Dendritic cell treated with granulocyte-macrophage colony-stimulating factor and Interleukin-4, amounts not matched to agents 40 ng/mL and 50 ng/mL, for 4 days (primary cell): ENCODE results near the gene PPP3CA.

ENCODE experiments used
- H3K27ac Mint-ChIP-seq: one replicate; pipeline ENCODE4 v1.8.0; 2022; ENCODE audit warnings: mild to moderate bottlenecking, mixed read lengths
- H3K27me3 Mint-ChIP-seq: one replicate; pipeline ENCODE4 v1.8.0; 2022; ENCODE audit warnings: mild to moderate bottlenecking, mixed read lengths
- H3K36me3 Mint-ChIP-seq: one replicate; pipeline ENCODE4 v1.8.0; 2022; ENCODE audit warnings: low read depth, mixed read lengths
- H3K4me1 Mint-ChIP-seq: one replicate; pipeline ENCODE4 v1.8.0; 2022; ENCODE audit warnings: low read depth, mixed read lengths
- H3K4me3 Mint-ChIP-seq: one replicate; pipeline ENCODE4 v1.8.0; 2022; ENCODE audit warnings: mild to moderate bottlenecking, moderate library complexity, mixed read lengths
- H3K9me3 Mint-ChIP-seq: one replicate; pipeline ENCODE4 v1.8.0; 2022; ENCODE audit warnings: mixed read lengths
- intact Hi-C: fragments of 100-400 bp; cut with micrococcal nuclease; formaldehyde crosslinking; loops from one replicate; pipeline ENCODE4 v1.15.0; 2022

The PPP3CA gene

DNA sequence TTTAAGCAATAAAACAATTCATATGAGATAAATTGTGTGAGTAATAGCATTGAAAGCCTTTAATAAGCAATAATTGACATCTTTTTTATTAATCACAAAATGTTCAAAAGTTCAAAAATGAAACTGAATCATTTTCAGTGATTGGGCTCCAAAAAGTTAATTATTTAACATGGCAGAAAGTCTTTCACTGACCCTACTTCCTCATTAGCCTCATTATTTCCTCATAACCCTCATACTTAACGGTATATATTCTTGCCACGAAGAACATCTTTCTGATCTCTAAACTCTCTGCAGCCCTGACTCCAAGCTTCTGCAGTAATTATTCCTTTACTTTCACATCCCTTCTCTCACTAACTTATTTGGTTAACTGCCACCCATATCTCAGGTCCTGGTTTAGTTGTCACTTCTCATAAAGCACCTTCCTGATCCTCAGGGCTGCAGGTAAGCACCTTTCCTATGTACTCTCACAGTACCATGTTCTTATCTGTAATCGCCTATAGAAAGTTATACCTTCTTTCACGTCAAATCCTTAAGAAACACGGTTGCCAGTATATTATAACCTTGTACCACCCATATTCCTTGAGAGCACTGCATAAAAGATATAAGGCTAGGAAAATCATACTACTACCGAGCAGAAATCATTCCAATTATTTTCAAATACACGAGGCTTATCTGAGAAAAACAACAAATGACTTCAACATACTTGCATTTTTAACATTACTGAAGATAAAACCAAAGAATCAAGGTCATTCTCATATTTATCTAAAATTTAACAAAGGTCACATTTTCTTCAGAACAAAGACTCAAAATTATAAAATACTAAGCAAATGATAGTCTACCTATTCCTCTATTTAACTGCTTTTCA is 72.2 kb downstream of the PPP3CA start:
- H3K27ac Mint-ChIP-seq, result no peak overlapping the region
- intact Hi-C loops, result loop anchor here (5.0 kb wide), 1 partner anchor 72 kb away; the partner anchor contains the start of gene PPP3CA
- H3K4me1 Mint-ChIP-seq, result peaks cover 31% of the 10 kb centered on the region

DNA sequence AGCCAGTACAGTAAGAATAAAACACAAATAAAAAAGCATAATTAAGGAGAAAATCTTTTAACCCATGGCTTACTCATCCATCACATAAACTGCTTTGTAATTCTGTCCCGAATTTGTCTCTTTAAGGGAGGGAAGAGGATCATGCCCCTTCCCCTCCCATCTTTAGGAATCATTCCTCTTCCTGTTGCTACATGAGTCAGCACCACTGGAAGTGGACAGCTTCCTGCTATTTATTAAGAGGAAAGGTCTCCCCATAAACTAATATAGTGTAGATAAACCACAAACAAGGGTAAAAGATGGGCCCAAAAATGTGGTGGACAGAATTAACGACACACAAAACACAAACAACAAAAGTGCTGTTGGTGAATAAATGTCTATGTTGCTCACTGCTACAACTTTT is 75.8 kb downstream of the PPP3CA start:
- Mint-ChIP-seq H3K9me3 (no peaks in the 10 kb centered on the region), H3K27me3 (no peaks in the 10 kb centered on the region), H3K27ac (no peak overlapping the region), H3K36me3 (no peaks in the 10 kb centered on the region), H3K4me1 (peaks cover 11% of the 10 kb centered on the region), H3K4me3 (no peak overlapping the region)
- intact Hi-C loops, result no loop called here

More for the DNA sequence above, 72.2 kb downstream of the PPP3CA start:
- Mint-ChIP-seq H3K4me3 (no peak overlapping the region), H3K36me3 (no peaks in the 10 kb centered on the region), H3K9me3 (no peaks in the 10 kb centered on the region), H3K27me3 (no peaks in the 10 kb centered on the region)

DNA sequence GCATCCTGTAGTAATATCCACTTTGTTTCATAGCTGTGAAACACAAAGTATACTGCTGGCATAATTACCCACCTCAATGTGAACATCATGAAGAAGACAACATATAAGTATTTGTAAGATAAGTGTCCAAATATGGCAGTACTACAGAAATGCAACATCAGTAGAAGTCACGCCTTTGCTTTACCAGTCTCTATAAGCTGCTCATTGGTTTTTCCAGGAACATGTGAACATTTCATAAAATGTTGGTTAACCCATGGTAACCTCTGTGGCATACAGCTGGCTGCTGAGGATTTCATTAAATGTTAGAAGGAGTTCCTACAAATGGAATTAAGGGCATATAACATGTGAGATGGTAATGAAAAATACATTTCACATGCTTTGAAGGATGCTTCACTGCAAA is 77.6 kb downstream of the PPP3CA start:
- H3K9me3 Mint-ChIP-seq, result no peaks in the 10 kb centered on the region
- H3K4me1 Mint-ChIP-seq, result peaks cover 6% of the 10 kb centered on the region
- no peaks in the 10 kb centered on the region for H3K27me3 Mint-ChIP-seq
- H3K4me3 Mint-ChIP-seq, result no peak overlapping the region
- intact Hi-C loops, result no loop called here
- no peaks in the 10 kb centered on the region for H3K36me3 Mint-ChIP-seq
- H3K27ac Mint-ChIP-seq, result no peak overlapping the region

DNA sequence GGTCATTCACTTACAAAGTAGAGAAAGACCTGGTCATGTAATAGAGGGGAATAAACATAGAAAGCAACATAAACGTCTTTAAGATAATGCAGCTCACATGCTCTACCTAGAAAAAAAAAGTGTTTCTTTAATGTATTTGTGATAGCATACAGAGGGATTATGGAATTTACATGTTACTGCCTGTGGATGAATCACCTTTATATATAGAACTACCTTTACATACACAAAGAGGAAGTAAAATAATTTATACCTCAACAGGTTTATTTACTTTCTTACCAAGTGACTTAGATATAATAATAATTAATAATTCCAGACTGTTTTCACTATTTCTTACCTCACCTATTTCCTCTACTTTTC is 81.5 kb downstream of the PPP3CA start:
- H3K36me3 Mint-ChIP-seq, result no peaks in the 10 kb centered on the region
- H3K27me3 Mint-ChIP-seq, result no peaks in the 10 kb centered on the region
- H3K9me3 Mint-ChIP-seq, result no peaks in the 10 kb centered on the region
- H3K4me3 Mint-ChIP-seq, result no peak overlapping the region
- no peak overlapping the region for H3K27ac Mint-ChIP-seq
- intact Hi-C loops, result no loop called here
- peaks cover 8% of the 10 kb centered on the region for H3K4me1 Mint-ChIP-seq

DNA sequence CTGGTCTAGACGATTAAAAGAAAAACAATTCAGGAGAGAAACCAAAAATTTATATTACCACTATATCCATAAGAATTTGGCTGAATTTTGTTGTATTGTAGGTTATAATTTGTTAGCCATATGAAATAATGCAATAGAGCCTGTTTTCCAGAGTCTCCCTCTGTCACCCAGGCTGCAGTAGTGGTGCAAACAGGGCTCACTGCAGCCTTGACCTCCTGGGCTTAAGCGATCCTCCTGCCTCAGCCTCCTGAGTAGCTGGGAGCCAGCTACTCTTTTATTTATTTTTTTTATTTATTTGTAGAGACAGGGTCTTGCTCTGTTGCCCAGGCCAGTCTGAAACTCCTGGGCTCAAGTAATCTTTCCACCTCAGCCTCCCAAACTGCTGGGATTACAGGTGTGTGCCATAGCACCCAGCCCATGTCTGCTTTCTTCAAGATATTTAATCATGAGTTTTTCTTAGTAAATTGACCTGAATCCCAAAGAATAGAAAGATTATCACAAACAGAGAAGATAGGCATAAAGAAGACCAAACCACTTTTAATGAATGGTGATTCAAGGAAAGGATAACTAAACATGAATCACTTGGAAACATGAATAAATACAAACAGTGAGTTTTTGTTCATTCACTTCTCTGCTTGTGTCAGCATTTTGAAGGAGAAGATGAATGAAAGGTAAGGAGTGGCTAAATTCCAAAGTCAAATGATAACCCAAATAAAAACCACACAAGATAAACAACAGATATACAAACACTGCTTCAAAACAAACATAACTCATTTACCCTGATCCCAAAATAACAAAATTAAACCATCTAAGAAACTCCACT is 82.1 kb downstream of the PPP3CA start:
- Mint-ChIP-seq H3K9me3 (no peaks in the 10 kb centered on the region), H3K4me3 (no peak overlapping the region), H3K4me1 (peaks cover 13% of the 10 kb centered on the region), H3K36me3 (no peaks in the 10 kb centered on the region), H3K27me3 (no peaks in the 10 kb centered on the region), H3K27ac (no peak overlapping the region)
- intact Hi-C loops, result no loop called here

DNA sequence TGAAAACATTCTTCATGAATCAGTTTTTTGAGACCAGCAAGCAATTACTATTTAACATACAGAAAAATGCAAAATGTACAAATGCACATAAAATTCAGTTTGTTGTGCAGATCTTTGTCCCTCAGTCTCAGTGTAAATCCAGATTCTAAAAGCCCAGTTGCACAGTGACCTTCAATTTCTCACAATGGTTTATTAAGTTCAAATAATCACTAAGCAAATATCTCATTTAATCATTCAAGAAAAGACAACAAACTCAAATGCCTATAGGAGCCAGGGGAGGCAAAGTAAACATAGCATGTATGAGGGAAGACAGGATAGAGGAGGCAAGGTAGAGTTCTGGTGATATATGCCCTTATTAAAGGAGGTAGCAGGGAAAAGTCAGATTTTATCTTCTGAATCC is 82.8 kb downstream of the PPP3CA start:
- H3K36me3 Mint-ChIP-seq, result no peaks in the 10 kb centered on the region
- no peaks in the 10 kb centered on the region for H3K27me3 Mint-ChIP-seq
- intact Hi-C loops, result no loop called here
- H3K9me3 Mint-ChIP-seq, result no peaks in the 10 kb centered on the region
- no peak overlapping the region for H3K27ac Mint-ChIP-seq
- H3K4me3 Mint-ChIP-seq, result no peak overlapping the region
- peaks cover 18% of the 10 kb centered on the region for H3K4me1 Mint-ChIP-seq

DNA sequence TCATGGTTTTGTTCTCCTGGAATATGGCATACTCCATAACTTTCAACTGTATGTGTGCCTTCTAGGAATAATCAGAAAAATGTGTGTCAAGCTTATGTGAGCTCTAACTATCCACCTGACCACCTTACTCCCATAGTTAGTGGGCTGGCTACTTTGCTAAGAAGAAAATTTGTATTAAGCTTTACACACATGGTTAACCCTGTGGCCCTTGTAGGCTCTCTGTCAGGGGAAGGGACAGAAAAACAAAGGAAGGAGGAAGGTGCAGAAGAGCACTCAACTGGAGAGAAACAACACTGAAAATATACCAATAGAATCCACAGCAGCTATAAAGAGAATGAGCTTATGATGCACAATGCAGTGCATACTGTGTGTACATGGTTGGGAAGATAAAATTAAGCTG is 84.6 kb downstream of the PPP3CA start:
- Mint-ChIP-seq H3K9me3 (no peaks in the 10 kb centered on the region), H3K27me3 (no peaks in the 10 kb centered on the region), H3K27ac (no peak overlapping the region), H3K4me1 (peaks cover 30% of the 10 kb centered on the region), H3K36me3 (no peaks in the 10 kb centered on the region), H3K4me3 (no peak overlapping the region)
- intact Hi-C loops, result no loop called here

DNA sequence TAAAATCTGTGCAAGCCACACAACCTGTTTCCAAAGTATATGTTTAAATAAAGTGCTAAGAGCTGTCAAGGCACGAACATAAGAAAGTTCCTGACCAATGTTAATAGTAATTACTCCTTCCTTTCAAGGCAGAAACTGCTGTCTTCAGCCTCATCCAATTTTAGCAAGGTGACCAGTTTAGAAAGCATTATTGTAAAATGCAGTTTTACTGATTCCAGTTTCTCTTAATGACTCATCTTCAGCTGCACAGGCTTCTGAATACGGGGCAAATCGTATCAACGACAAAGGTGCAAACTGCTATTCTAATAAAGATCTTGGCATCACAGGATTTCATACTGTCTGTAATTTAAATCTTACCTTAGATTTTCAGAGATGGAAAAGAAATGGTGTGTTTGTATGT is 87.5 kb downstream of the PPP3CA start:
- no peaks in the 10 kb centered on the region for H3K9me3 Mint-ChIP-seq
- no peak overlapping the region for H3K27ac Mint-ChIP-seq
- no peaks in the 10 kb centered on the region for H3K36me3 Mint-ChIP-seq
- intact Hi-C loops, result no loop called here
- H3K4me3 Mint-ChIP-seq, result no peak overlapping the region
- H3K27me3 Mint-ChIP-seq, result no peaks in the 10 kb centered on the region
- H3K4me1 Mint-ChIP-seq, result peaks cover 35% of the 10 kb centered on the region

DNA sequence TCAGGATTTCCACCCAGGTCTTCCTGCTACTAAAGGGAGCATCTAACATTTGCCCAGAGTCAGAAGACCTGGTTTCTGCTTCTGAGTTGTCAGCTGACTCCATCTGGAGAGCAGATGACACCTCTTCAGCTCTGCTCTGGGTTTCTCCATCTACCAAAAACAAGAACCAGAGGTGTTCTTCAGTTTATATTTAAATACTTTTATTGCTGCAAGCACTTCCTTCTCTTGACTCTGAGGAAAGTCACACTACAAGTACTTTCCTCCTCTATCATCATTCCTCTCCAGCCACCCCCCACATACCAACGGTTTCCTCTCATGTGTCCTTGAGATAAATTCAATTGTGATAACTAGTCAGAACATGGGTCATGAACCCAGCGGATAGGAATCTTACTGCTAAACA is 88.4 kb downstream of the PPP3CA start:
- Mint-ChIP-seq H3K9me3 (no peaks in the 10 kb centered on the region), H3K4me3 (no peak overlapping the region), H3K27ac (no peak overlapping the region), H3K36me3 (no peaks in the 10 kb centered on the region), H3K27me3 (no peaks in the 10 kb centered on the region), H3K4me1 (peaks cover 34% of the 10 kb centered on the region)
- intact Hi-C loops, result no loop called here

DNA sequence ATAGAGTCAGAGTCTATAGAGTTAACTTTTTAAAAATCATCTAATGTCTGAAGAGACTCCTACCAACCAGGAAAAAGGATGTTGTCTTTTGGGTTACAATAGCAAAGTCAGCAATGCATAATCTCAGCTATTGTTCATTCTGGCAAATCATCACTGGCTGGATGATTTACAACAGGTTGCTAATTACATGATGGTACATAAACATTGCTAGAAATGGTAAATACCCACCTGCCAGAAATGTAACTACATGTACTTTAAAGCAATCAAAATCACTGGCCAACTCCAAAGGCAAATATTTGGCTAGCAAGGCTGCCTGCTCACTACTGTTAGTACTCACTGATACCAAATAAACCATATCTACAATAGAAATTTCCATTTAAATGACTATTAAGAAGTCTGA is 91.1 kb downstream of the PPP3CA start:
- Mint-ChIP-seq H3K27me3 (no peaks in the 10 kb centered on the region), H3K9me3 (no peaks in the 10 kb centered on the region), H3K36me3 (no peaks in the 10 kb centered on the region), H3K27ac (no peak overlapping the region), H3K4me3 (no peak overlapping the region), H3K4me1 (peaks cover 34% of the 10 kb centered on the region)
- intact Hi-C loops, result no loop called here

DNA sequence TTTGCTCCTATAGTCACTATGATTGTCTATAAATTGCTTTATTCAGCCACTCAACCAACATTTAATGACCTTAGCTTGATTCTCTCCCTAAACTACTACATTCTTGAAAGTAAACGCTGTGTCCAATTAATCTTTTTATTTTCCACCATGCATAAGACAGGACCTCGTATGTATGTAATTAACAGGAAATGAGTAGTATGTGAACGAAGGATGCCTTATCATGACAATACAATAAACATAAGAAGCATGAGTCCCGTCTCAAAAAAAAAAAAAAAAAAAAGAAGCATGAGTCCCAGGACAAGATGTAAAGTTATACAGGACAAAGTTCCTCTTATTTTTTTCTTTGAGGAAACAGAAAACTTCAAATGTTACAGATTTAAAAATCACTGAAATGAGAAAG is 92.5 kb downstream of the PPP3CA start:
- H3K36me3 Mint-ChIP-seq, result no peaks in the 10 kb centered on the region
- H3K27me3 Mint-ChIP-seq, result no peaks in the 10 kb centered on the region
- intact Hi-C loops, result no loop called here
- H3K4me1 Mint-ChIP-seq, result peaks cover 25% of the 10 kb centered on the region
- peak overlapping the region; percentile 32 for H3K27ac Mint-ChIP-seq
- H3K9me3 Mint-ChIP-seq, result no peaks in the 10 kb centered on the region
- H3K4me3 Mint-ChIP-seq, result no peak overlapping the region

DNA sequence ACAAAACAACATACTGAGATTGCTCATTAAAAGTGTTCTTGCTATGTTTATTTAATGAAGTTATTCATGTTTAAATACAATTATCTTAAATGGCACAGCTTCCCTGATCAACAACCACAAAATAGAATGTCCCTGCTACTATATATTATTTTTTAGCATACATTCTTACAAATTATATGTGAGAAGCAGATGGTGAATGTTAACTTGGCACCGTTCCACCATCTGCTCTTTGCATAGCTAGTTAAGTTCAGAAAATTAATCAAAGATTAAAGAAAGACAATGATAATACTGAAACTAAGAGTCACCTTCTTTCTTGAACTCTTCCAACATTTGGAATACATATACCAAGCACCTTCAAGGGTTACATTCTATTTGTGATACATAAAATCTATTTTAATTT is 94.2 kb downstream of the PPP3CA start:
- no peaks in the 10 kb centered on the region for H3K9me3 Mint-ChIP-seq
- intact Hi-C loops, result no loop called here
- H3K27ac Mint-ChIP-seq, result no peak overlapping the region
- no peaks in the 10 kb centered on the region for H3K36me3 Mint-ChIP-seq
- no peaks in the 10 kb centered on the region for H3K27me3 Mint-ChIP-seq
- no peak overlapping the region for H3K4me3 Mint-ChIP-seq
- H3K4me1 Mint-ChIP-seq, result peaks cover 9% of the 10 kb centered on the region

DNA sequence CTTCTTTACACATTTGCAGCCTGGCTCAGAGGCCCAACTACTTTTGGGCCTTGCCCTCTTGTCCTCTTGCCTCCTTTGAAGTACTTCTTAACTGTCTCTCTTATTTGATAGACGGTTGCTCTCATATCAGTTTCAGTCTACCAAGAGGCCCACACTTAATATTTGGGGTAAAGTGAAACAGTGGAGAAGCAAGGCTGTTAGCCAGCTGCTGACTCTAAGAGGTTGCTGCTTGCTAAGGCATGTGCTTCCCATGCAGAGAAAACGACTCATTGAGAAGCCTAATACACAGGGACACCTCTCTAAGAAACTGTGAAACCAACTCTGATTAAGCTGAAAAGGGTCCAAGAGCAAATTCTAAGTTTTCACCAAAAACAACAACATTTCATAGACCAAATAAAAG is 94.6 kb downstream of the PPP3CA start:
- no peaks in the 10 kb centered on the region for H3K27me3 Mint-ChIP-seq
- H3K4me3 Mint-ChIP-seq, result no peak overlapping the region
- no peak overlapping the region for H3K27ac Mint-ChIP-seq
- H3K36me3 Mint-ChIP-seq, result no peaks in the 10 kb centered on the region
- no peaks in the 10 kb centered on the region for H3K9me3 Mint-ChIP-seq
- peaks cover 9% of the 10 kb centered on the region for H3K4me1 Mint-ChIP-seq
- intact Hi-C loops, result no loop called here

DNA sequence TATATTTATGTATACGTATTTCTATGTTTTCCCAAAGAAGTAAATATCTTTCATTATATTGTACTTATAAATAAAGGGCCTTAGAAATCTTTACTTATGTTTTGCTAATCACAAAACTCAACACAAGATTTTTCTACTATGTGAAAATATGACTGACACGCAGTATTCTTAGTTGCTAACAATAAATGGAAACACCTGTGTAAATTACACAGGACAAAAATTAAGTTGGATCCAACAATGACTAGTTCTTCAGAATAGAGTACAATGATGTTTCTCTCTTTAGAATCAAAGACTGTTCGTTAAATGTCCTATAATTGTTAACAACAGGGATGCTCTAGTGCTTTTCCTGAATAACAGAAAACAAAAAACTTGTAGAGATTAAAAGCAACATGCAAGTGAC is 96.1 kb downstream of the PPP3CA start:
- Mint-ChIP-seq H3K27me3 (no peaks in the 10 kb centered on the region), H3K4me1 (peaks cover 9% of the 10 kb centered on the region), H3K36me3 (no peaks in the 10 kb centered on the region), H3K9me3 (no peaks in the 10 kb centered on the region), H3K4me3 (no peak overlapping the region), H3K27ac (no peak overlapping the region)
- intact Hi-C loops, result no loop called here
